HG03175 (cell line): Measurements from ENCODE around the gene ZACN.

ENCODE experiments used
- ATAC-seq: cut with Tn5 transposase; IDR thresholded peaks from one replicate; pipeline ENCODE4 v1.9.1; 2021; ENCODE audit warnings: mild to moderate bottlenecking, moderate library complexity; ENCODE audit not compliant: unreplicated experiment

The ZACN gene

GRCh38 chr17:76097716-76098295 is 18.8 kb downstream of the ZACN start:
- no peak for ATAC-seq

DNA sequence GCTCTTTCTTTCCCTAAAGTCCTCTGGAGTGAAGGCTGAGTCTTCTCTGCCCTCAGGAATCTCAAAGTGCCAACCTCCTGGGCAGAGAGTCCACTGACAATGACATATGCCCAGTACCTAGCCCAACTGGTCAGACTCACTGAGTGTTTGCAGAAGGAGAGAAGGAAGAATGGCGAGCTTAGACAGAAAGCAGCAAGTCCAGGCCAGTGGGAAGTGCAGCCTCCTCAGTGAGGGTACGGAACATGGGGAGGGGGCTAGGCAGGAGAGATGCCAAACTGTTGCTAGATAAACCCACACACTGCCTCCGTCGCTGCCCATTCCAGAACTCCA is 23.9 kb downstream of the ZACN start:
- ATAC-seq = no peak

GRCh38 chr17:76103274-76104139 is 24.5 kb downstream of the ZACN start, which contains the start of gene EXOC7:
TSS of gene EXOC7 (minus strand) at chr17:76103787. CDS start at chr17:76103692, 95 bp downstream.
- peak; percentile 79 for ATAC-seq

GRCh38 chr17:76104140-76104895 is 25.3 kb downstream of the ZACN start:
- no peak for ATAC-seq

DNA sequence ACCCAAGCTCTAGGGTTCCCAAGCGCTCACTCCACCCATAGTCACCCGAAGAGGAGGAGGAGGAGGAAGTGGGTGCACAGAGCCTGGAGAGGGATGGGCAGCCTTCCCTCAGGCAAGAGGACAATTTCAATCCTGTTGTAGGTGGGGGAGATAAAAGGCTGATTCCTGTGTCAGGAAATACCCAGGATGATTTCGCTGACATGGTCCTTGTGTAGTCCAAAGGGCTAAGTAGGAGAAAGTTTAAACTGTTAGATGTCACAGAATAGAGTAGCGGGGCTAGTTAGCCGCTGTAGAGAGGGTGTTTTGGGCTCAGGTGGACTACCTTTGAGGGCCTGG is 25.9 kb downstream of the ZACN start:
- ATAC-seq = no peak

DNA sequence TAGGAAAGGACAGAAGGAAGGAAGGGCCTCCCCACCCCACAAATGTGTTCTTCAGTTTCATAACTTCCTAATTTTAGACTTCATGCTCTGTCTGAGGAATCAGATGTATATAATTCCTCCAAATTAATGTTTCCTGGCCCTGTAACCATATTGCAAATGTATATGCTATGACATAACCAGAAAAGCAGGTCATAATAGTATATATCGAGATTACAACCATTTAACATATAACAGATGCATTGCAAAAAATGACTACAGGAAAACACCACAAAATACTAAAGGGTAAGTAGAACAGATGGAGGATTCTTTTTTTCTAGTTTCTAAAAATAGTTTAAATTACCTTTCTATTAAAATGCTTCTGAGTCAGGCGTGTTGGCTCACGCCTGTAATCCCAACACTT is 27.7 kb downstream of the ZACN start:
- ATAC-seq = no peak

GRCh38 chr17:76107509-76107908 is 28.5 kb downstream of the ZACN start:
- no peak for ATAC-seq

- no peak for ATAC-seq
Observed at GRCh38 chr17:76111956-76112355, 33.0 kb downstream of the ZACN start.

DNA sequence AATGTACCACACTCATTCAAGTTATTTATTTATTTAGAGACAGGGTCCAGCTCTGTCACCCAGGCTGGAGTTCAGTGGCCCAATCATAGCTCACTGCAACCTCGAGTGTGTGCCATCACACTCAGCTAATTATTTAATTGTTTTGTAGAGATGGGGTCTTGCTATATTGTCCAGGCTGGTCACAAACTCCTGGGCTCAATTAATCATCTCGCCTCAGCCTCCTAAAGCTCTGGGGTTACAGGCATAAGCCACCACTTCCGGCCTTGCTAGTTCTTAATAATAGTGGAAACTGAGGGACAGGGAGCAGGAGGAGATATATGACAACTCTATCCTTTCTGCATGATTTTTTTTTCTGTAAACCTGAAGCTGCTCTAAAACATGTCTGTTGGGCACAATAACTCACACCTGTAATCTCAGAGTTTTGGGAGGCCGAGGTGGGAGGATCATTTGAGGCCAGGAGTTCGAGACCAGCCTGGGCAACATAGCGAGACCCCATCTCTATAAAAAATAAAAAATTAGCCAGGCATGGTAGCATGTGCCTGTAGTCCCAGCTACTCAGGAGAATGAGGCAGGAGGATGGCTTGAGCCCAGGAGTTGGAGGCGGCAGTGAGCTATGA is 36.3 kb downstream of the ZACN start:
- no peak for ATAC-seq

- no peak for ATAC-seq
Observed at GRCh38 chr17:76119409-76120371, 40.7 kb downstream of the ZACN start.

DNA sequence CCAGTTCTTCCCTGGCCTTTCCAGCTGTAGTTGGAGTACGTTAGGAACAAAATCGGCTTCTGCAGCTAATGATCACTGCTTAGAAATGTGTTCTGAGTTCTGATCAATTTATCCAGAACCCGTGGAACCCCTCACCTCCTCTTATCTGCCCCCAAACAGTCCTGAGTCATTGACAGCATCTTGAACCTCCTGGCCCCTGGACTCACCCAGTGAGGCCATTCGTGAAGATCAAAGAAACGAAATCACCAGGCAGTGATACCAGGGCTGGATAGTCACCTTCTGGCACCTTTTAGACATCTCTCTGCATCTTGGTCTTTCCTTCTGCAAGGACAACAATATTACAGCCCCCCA is 41.7 kb downstream of the ZACN start:
- no peak for ATAC-seq

GRCh38 chr17:76121932-76122430 is 43.0 kb downstream of the ZACN start:
- peak; percentile 16 for ATAC-seq

DNA sequence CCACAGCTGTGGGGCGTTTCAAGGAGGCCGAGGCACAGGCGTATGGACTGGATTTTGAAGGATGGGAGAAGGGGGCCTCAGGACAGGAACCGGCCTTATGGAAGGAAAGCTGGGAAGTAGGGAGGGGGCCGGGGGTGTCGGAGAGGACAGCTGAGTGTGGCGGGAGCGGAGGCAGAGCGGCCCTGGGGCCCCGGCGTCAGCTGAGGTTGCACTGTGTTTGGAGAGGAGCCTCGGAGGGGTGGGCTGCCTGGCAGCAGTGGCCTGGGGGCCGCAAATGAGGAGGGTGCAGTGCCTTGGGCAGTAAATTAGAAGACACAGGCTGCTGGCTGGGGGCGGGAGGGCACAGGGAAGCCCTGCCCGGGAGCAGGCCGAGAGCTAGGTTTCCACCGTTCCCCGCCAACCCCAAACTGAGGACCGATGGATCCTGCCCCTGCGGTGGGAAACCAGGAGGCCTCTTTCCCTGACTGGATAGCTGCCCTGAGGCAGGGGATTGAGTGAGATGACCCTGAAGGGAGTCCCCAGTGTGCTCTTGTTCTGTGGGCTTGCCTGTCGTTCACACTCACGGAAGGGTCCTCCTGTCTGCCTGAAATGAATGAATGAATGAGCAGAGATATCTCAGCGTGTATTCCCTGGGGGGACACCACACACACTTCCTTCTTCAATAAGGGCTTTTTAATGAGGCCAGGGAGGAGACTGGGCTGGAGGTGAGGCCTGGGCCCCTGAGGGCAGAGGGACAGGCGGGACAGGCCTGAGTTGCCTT is 43.6 kb downstream of the ZACN start:
- ATAC-seq = no peak

DNA sequence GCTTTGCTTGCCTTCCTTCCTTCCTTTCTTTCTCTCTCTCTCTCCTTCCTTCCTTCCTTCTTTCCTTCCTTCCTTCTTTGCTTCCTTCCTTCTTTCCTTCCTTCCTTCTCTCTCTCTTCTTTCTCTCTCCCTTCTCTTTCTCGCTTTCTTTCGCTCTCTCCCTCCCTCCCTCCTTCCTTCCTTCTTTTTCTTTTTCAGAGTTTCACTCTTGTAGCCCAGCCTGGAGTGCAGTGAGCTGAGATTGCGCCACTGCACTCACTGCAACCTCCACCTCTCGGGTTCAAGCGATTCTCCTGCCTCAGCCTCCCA is 44.2 kb downstream of the ZACN start:
- no peak for ATAC-seq

DNA sequence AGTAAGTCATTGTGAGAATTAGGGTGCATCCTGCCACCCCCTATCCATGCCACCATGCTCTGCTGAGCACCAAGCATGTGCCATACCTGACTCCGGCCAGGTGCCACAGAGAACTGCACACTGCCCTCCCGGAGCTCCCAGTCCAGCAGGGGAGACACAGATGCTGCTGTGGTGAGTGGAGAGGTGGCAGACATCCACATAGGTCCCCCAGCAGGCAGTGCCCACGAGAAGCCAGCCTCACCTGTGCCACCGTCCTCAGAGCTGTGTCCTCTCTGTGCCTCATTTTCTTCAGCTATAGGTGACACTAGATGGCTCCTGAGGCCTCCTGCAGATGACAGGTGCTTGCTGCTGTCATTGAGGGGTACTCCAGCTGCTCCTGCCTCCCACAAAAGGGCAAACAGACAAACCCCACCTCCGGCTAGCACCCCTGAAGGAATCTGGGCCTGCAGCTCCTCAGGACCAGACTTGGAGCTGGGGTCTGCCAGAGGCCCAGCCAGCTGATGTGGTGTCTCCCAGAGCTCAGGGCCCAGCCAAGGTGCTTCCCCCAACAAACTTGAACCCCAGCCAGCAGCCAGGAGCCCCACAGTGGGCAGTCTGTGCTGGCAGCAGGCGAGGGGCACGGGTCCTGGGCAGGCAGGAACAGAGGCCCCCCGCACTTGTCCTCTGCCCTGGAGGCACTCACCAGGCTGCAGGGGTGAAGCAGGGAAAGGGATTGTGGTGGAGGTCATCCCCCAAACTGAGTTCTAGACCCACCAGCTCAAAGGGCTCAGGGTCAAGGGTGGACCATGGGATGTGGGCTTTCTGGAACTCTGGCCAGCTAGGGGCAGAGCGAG is 45.0 kb downstream of the ZACN start:
- no peak for ATAC-seq

GRCh38 chr17:76124582-76125390 is 45.8 kb downstream of the ZACN start:
- no peak for ATAC-seq

- no peak for ATAC-seq
Observed at GRCh38 chr17:76125391-76125675, 46.4 kb downstream of the ZACN start.

GRCh38 chr17:76125922-76126321 is 46.9 kb downstream of the ZACN start:
- ATAC-seq = no peak
